Endothelial cell (in vitro differentiated cells): ENCODE measurements around the gene PRRC1. TPM values are rescaled to one million over a fixed set of nuclear protein-coding genes. Genes with fewer than 3 reads are reported as not detected.

Experiments used
- DNase-seq: peaks from one replicate; pipeline ENCODE4 v3.0.0; 2021; ENCODE audit warnings: low spot score
- H3K27ac Mint-ChIP-seq: one replicate; pipeline ENCODE4 v1.8.0; 2021; ENCODE audit warnings: mixed read lengths, inconsistent platforms; ENCODE audit not compliant: unreplicated experiment
- H3K27me3 Mint-ChIP-seq: one replicate; pipeline ENCODE4 v1.8.0; 2021; ENCODE audit warnings: mild to moderate bottlenecking, moderate library complexity, mixed read lengths, inconsistent platforms; ENCODE audit not compliant: unreplicated experiment
- H3K36me3 Mint-ChIP-seq: one replicate; pipeline ENCODE4 v1.8.0; 2021; ENCODE audit warnings: mild to moderate bottlenecking, low read depth, mixed read lengths, inconsistent platforms; ENCODE audit not compliant: unreplicated experiment
- H3K4me1 Mint-ChIP-seq: one replicate; pipeline ENCODE4 v1.8.0; 2021; ENCODE audit warnings: mild to moderate bottlenecking, mixed read lengths, inconsistent platforms; ENCODE audit not compliant: unreplicated experiment
- H3K4me3 Mint-ChIP-seq: one replicate; pipeline ENCODE4 v1.8.0; 2021; ENCODE audit warnings: mild to moderate bottlenecking, mixed read lengths, inconsistent platforms; ENCODE audit not compliant: unreplicated experiment
- H3K9me3 Mint-ChIP-seq: one replicate; pipeline ENCODE4 v1.8.0; 2021; ENCODE audit warnings: mixed read lengths, inconsistent platforms; ENCODE audit not compliant: unreplicated experiment
- CTCF ChIP-seq: fragments of 200-600 bp; sonication (generic); IDR thresholded peaks from one replicate; pipeline ENCODE4 v1.5.0; 2021; ENCODE audit warnings: antibody characterized with exemption; ENCODE audit not compliant: unreplicated experiment
- total RNA-seq: library from RNA; stranded (reverse); fragmentation: NEBNext Ultra II Directional; extraction: Animal tissue kit (Norgen Biotek cat#: 25700); gene quantifications from one replicate; pipeline ENCODE4 v1.2.1, GENCODE V29; 2021; ENCODE audit not compliant: unreplicated experiment

Gene PRRC1
- total RNA-seq, 1 donor from 2014 or later, result 61.1 TPM

GRCh38 chr5:127602481-127602880, 85.0 kb downstream of the PRRC1 start:
- peaks cover 3% of the 10 kb centered on the region for H3K27me3 Mint-ChIP-seq
- no peak overlapping the region for H3K4me3 Mint-ChIP-seq

GRCh38 chr5:127602896-127603844, 85.7 kb downstream of the PRRC1 start:
- Mint-ChIP-seq H3K36me3 (no peaks in the 10 kb centered on the region), H3K4me3 (no peak overlapping the region), H3K27me3 (peaks cover 3% of the 10 kb centered on the region), H3K4me1 (peaks cover 22% of the 10 kb centered on the region), H3K9me3 (no peaks in the 10 kb centered on the region), H3K27ac (no peak overlapping the region)
- no peak for DNase-seq
- no peak for TF ChIP-seq CTCF

More at GRCh38 chr5:127602481-127602880, 85.0 kb downstream of the PRRC1 start:
- DNase-seq, result no peak
- no peak overlapping the region for H3K27ac Mint-ChIP-seq
- no peak for TF ChIP-seq CTCF
- H3K4me1 Mint-ChIP-seq, result peaks cover 24% of the 10 kb centered on the region
- H3K36me3 Mint-ChIP-seq, result no peaks in the 10 kb centered on the region
- H3K9me3 Mint-ChIP-seq, result no peaks in the 10 kb centered on the region

Other genes with a start within 250 kb of the PRRC1 start
- 5.6 TPM for gene MEGF10, start 226.8 kb upstream of the PRRC1 start, total RNA-seq
- 5.4 TPM for gene CTXN3, start 131.4 kb downstream of the PRRC1 start, total RNA-seq
- gene CCDC192, start 185.8 kb downstream of the PRRC1 start, total RNA-seq, result 0.26 TPM